HepG2 (cell line): ENCODE data around the gene AGER. TPM values are rescaled to one million over a fixed set of nuclear protein-coding genes. Genes with fewer than 3 reads are reported as not detected.

Source experiments
- AHDC1 ChIP-seq: sonication (generic); formaldehyde crosslinking; IDR thresholded peaks from 2 replicates; pipeline ENCODE4 v1.5.1; 2020; ENCODE audit warnings: mild to moderate bottlenecking, missing genetic modification reagents, borderline replicate concordance
- CHCHD3 ChIP-seq: sonication (generic); formaldehyde crosslinking; IDR thresholded peaks from 2 replicates; pipeline ENCODE4 v1.8.0; 2022; ENCODE audit warnings: mild to moderate bottlenecking, missing genetic modification reagents, moderate library complexity
- GATA4 ChIP-seq: sonication (generic); IDR thresholded peaks from 2 replicates; pipeline ENCODE4 v1.6.1; 2016; ENCODE audit warnings: antibody characterized with exemption, low read depth, borderline replicate concordance
- HBP1 ChIP-seq: IDR thresholded peaks from 2 replicates; pipeline ENCODE4 v1.6.1; 2016; ENCODE audit warnings: low read depth, control low read depth
- IRX3 ChIP-seq: sonication (generic); formaldehyde crosslinking; IDR thresholded peaks from 2 replicates; pipeline ENCODE4 v1.8.1; 2023; ENCODE audit warnings: mild to moderate bottlenecking, low read depth, missing genetic modification reagents, borderline replicate concordance
- KDM5A ChIP-seq: fragments of 200-600 bp; sonication (generic); IDR thresholded peaks from 2 replicates; pipeline ENCODE4 v1.7.0; 2018; ENCODE audit warnings: antibody characterized with exemption, mild to moderate bottlenecking, low read length, borderline replicate concordance
- MIER3 ChIP-seq: IDR thresholded peaks from 2 replicates; pipeline ENCODE4 v1.6.1; 2016; ENCODE audit warnings: missing compliant biosample characterization, borderline replicate concordance
- MLX ChIP-seq: IDR thresholded peaks from 2 replicates; pipeline ENCODE4 v1.6.1; 2016
- SIN3B ChIP-seq: fragments of 150-350 bp; IDR thresholded peaks from 2 replicates; pipeline ENCODE4 v1.6.1; 2014; ENCODE audit warnings: low read length
- SNAPC2 ChIP-seq: sonication (generic); formaldehyde crosslinking; IDR thresholded peaks from 2 replicates; pipeline ENCODE4 v1.8.1; 2022; ENCODE audit warnings: mild to moderate bottlenecking, missing genetic modification reagents
- SRF ChIP-seq: IDR thresholded peaks from 2 replicates; pipeline ENCODE4 v1.6.1; 2011; ENCODE audit warnings: mild to moderate bottlenecking, low read depth, low read length, moderate library complexity
- TEAD3 ChIP-seq: optimal IDR thresholded peaks from 2 replicates; pipeline ENCODE3; 2016; ENCODE audit warnings: borderline replicate concordance
- ZBTB3 ChIP-seq: sonication (generic); formaldehyde crosslinking; IDR thresholded peaks from 2 replicates; pipeline ENCODE4 v1.4.0; 2020; ENCODE audit warnings: low read depth, mild to moderate bottlenecking, moderate library complexity, missing genetic modification reagents, borderline replicate concordance
- ZGPAT ChIP-seq: IDR thresholded peaks from 2 replicates; pipeline ENCODE4 v1.6.1; 2016; ENCODE audit warnings: mild to moderate bottlenecking
- ZNF484 ChIP-seq: sonication (generic); formaldehyde crosslinking; IDR thresholded peaks from 2 replicates; pipeline ENCODE4 v1.5.1; 2020; ENCODE audit warnings: mild to moderate bottlenecking, low read depth, missing genetic modification reagents, borderline replicate concordance
- ZNF607 ChIP-seq: sonication (generic); formaldehyde crosslinking; IDR thresholded peaks from 2 replicates; pipeline ENCODE4 v1.5.1; 2020; ENCODE audit warnings: missing genetic modification reagents, mild to moderate bottlenecking, borderline replicate concordance
- ZNF703 ChIP-seq: sonication (generic); formaldehyde crosslinking; IDR thresholded peaks from 2 replicates; pipeline ENCODE4 v1.5.1; 2020; ENCODE audit warnings: missing genetic modification reagents, mild to moderate bottlenecking, moderate library complexity, borderline replicate concordance
- ZNF709 ChIP-seq: sonication (generic); formaldehyde crosslinking; IDR thresholded peaks from 2 replicates; pipeline ENCODE4 v1.5.0; 2020; ENCODE audit warnings: mild to moderate bottlenecking, missing genetic modification reagents
- ZNF883 ChIP-seq: sonication (generic); formaldehyde crosslinking; IDR thresholded peaks from 2 replicates; pipeline ENCODE4 v1.5.1; 2020; ENCODE audit warnings: mild to moderate bottlenecking, missing genetic modification reagents; ENCODE audit errors: not compliant biosample characterization
- ZSCAN9 ChIP-seq: IDR thresholded peaks from 2 replicates; pipeline ENCODE4 v1.6.1; 2016; ENCODE audit warnings: borderline replicate concordance
- ZZZ3 ChIP-seq: sonication (generic); formaldehyde crosslinking; IDR thresholded peaks from 2 replicates; pipeline ENCODE4 v1.4.0; 2020; ENCODE audit warnings: missing genetic modification reagents, mild to moderate bottlenecking, borderline replicate concordance
- polyA plus RNA-seq, 8 experiments: library from polyadenylated mRNA; depleted of rRNA in 3 of 8; stranded (reverse) in 7 of 8; unstranded in 1 of 8; fragments of >200 nt; fragmentation: Illumina TruSeq in 4 of 8; extraction: Trizol in 4 of 8; gene quantifications; 2 replicates each; pipeline versions ENCODE4 v1.2.1 to v1.2.3, GENCODE V29; 2011 to 2016; ENCODE audit warnings: low read depth in 4 of 8, missing spikeins in 1 of 8, mixed read lengths in 1 of 8; ENCODE audit not compliant: insufficient read depth in 1 of 8
- total RNA-seq, 5 experiments: library from RNA; depleted of rRNA; stranded (reverse); fragments of >200 nt; fragmentation: Illumina TruSeq; extraction: Trizol; gene quantifications; 2 replicates each; pipeline ENCODE4 v1.2.3, GENCODE V29; 2016; ENCODE audit warnings: low read depth in 1 of 5

AGER gene
- total and polyA plus RNA-seq, 2 of the 13 experiments (the other 11 are each of a cell fraction or from before 2014, with no cell fraction given) = 1.9 to 5.1 TPM

GRCh38 chr6:32177183-32177787 lies 6.8 kb downstream of the AGER start (continued):
- TF ChIP-seq AHDC1 (CRISPR knock-in tag) (no peak), TEAD3 (CRISPR knock-in tag) (peak; percentile 48), ZBTB3 (CRISPR knock-in tag) (peak; percentile 83), SRF (no peak), MLX (CRISPR knock-in tag) (0 out of 2 replicates have a peak, but pooled peaks have one; percentile 5), ZNF883 (CRISPR knock-in tag) (no peak), ZGPAT (CRISPR knock-in tag) (peak; percentile 29), KDM5A (peak; percentile 19; the same call in 1 of the 2 replicates), ZNF709 (CRISPR knock-in tag) (peak; percentile 54; the same call in 1 of the 2 replicates), ZNF703 (CRISPR knock-in tag) (no peak), ZNF607 (peak; percentile 73; the same call in 1 of the 2 replicates), ZSCAN9 (CRISPR knock-in tag) (0 out of 2 replicates have a peak, but pooled peaks have one; percentile 30), ZNF484 (CRISPR knock-in tag) (no peak), HBP1 (0 out of 2 replicates have a peak, but pooled peaks have one; percentile 42), SIN3B (peak; percentile 48; the same call in 1 of the 2 replicates), IRX3 (CRISPR knock-in tag) (0 out of 2 replicates have a peak, but pooled peaks have one; percentile 48), CHCHD3 (CRISPR knock-in tag) (no peak), GATA4 (no peak; the same call in 1 of the 2 replicates), SNAPC2 (CRISPR knock-in tag) (peak; percentile 81; the same call in 1 of the 2 replicates), ZZZ3 (CRISPR knock-in tag) (no peak), MIER3 (peak; percentile 50; the same call in 1 of the 2 replicates)
